Stimulated activated CD8-positive, alpha-beta memory T cell treated with anti-CD3 and anti-CD28 coated beads, Interleukin-4, amount 100 ng/mL, for 4 hours (primary cell): ENCODE measurements around the gene ETF1.

ENCODE experiments used
- DNase-seq, 2 donors: peaks; one replicate each; pipeline ENCODE4 v3.0.0-alpha.2; 2020; ENCODE audit warnings: low read depth in 2 of 2, low spot score in 1 of 2

The ETF1 gene

DNA sequence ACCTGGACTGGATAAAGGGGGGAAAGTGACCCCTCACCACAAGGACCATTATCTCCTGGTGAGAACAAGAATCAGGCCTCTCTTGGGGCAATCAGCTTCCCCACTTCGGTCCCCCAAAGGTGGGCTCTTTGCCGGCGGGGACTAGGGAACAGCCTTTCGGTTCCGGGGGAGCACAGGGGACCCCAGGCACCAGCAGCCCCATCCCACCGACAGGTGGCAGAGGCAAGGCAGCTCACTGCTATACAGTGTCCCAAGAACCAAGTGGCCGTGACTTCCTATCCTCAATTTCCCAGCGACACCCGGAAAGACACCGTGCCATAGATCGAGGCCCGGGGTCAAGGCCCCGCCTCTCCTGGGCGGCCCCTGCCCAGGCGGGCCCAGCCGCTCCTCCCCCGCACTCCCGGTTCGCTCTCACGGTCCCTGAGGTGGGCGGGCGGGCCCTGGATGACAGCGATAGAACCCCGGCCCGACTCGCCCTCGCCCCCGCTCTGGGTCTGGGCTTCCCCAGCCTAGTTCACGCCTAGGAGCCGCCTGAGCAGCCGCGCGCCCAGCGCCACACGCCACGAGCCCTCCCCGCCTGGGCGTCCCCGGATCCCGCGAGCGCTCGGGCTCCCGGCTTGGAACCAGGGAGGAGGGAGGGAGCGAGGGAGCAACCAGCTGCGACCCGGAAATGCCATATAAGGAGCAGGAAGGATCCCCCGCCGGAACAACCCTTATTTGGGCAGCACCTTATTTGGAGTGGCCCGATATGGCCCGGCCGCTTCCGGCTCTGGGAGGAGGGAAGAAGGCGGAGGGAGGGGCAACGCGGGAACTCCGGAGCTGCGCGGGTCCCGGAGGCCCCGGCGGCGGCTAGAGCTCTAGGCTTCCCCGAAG, 78.4 kb downstream of the ETF1 start:
- DNase-seq = peak; percentile 87 to 93

DNA sequence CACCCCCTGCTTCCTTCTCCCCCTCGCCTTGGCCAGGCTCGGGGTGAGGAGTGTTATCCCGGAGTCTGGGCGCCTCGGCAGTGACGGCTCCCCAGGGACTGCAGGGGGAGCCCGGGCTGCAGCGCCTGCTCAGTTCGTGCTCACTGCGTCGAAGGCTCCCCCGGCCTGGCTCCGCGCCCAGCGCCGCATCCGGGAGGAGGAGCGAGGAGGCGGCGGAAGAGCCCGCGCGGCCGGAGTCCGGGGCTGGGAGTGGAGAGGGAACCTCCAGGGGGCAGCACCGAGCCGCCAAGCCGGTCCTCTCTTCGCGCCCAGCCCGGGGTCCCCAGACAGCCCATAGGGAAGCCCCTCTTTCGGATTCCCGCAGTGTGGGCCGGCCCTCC, 79.0 kb downstream of the ETF1 start:
- peak; percentile 83 for DNase-seq

DNA sequence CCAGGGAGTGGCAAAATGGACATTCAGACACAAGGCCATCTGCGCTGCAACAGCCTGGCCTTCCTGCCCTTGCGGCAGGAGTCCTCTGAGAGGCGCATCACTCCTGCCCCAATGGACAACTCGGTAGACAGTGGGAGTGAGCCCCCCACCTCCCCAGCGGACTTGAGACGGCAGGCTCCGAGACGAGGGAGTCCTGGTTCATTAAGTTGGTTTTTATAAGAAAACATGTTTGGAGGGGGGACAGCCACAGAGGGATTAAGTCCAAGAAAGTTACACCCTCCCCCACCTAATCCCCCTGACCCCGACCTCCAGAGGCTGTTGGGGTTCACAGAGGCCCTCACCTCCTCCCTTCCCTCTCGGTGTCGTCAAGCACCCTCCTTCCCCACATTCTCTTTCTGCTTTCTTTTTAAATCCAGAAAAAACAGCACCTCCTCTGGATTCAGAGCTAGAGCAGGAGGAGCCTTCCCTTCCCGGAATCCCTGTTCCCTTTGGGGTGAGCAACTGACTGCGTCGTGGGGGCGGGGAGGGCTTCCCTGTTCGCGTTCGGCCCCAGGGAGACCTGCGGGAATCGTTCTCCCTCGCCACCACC, 79.5 kb downstream of the ETF1 start:
- DNase-seq = no peak

DNA sequence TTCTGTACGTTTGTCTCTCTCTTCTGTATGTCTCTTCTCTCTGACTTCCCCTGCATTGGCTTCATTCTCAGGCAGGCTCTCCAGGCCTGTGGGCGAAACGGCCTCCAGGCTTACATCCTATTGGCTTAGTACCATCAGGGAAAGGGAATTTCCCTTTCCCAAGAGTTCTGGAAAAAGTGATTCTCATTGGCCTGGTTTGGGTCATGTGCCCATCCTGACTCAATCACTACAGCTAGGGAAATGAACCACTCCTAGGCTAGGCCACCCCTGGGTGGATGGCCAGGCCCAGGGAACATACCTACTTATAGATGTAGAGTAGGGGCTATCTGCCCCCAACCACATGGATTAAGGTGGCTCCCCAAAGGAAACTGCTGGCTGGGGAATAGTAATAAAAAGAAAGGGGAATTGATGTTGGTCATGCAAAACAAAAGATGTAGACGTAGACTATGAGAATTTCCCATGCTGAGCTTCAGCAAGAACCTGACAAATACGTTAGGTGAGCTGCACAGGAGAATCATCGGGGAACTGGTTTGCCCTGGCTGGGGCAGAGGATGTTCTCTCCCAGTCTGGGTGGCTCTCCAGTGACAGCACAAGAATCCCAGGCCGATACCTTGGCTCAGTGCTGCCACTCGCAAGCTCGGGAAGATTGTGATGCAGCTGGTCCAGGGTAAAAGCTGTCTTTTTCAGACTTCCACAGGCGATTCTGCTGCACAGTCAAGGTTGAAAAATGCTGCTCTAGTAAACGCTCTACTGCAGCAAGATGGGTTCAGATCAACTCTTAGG, 81.5 kb downstream of the ETF1 start:
- no peak for DNase-seq

DNA sequence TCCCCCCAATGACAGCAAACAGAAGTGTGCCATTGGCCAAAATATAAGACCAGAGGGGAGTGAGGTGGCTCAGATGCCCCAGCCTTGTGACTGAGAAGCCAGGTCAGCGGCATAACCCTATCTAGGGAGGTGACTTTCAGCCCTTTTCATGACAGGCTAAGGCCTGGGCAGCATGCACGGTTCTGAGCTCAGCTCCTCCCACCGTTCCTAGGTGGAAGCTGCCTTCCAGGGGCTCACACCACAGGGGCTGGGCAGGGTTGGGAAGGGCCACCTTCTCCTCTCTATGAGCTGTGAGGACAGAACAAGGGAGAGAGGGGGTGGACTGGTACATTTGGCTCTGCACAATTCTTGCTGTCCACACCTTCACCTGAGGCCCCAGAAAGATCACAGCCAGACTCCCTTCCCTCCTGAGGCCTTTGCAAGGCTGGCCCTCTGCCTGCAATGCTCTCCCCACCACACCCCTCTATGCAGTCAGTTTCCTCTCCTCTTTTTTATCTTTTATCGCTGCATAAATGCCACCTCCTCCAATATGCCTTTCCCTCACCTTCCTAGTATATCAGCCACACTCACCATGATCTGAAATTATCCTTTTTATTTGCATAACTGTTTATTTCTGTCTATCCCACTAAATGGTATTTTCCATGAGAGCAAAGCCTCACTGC, 82.9 kb downstream of the ETF1 start:
- no peak for DNase-seq

DNA sequence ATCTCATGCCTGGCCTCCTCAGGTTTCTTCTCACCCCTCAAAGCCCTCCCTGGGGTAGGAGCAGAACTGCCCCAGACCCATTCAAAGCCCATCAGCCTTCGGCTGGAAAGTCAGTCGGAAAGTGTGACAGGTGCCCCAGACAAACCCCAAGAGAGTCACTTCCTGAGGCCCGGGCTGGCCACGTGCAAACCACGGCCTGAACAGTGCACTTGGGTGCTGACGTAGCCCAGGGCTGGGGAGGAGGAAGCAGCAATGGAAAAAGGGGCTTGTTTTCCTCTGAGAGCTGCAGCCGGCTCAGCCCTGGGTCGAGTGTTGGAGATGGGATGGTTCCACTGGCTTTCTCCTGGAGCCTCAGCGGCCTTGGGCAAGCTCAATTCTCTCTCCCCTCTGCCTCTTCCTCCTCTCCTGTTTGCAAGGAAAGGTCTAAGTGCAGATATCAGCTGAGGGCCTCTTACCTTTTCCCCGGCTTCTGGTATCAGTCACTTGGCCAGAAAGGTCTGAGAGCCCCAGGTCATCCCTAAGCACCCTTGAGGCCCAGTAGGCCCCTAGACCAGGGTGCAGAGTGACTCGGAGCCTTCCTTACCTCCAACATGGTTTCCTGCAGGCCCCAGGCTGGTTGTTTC, 83.6 kb downstream of the ETF1 start:
- peak; percentile 73 to 87 for DNase-seq

DNA sequence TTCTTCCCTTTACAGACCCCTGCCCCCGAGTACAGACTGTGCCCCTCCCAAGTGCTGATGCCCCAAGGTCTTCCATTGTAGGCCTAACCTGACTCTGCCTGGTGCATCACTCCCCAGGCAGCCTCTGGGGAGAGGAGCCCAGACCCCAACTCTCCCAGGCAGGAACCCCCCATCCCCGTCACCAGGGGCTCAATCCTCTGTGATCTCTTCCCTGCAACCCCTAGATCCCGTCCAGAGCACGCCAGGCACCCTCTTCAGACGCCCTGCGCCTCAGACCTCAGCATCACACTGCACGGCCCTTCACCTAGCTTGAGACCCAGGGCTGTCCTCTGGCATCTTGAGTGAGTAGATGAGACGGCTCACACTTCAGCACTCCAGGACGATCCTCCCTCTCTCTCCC, 84.2 kb downstream of the ETF1 start:
- DNase-seq = no peak

DNA sequence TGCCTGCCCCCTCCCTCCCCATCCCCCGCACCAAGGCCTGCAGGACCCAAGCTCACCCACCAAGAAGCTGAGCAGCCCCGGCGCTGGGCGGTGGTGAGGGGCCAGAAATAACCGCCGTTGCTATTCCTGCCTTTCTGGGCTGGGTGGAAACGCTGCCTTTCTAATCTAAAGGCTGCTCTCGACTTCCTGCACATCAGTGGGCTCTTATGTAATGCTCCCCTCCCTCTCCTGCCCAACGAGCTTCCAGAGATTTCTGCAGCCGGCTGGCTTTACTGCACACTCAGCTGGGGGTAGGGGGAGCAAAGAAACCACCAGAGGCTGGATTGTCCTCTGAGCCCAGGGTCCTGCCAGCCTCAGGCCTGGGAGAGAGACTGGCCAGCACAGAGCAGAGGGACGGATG, 84.7 kb downstream of the ETF1 start:
- DNase-seq = no peak

DNA sequence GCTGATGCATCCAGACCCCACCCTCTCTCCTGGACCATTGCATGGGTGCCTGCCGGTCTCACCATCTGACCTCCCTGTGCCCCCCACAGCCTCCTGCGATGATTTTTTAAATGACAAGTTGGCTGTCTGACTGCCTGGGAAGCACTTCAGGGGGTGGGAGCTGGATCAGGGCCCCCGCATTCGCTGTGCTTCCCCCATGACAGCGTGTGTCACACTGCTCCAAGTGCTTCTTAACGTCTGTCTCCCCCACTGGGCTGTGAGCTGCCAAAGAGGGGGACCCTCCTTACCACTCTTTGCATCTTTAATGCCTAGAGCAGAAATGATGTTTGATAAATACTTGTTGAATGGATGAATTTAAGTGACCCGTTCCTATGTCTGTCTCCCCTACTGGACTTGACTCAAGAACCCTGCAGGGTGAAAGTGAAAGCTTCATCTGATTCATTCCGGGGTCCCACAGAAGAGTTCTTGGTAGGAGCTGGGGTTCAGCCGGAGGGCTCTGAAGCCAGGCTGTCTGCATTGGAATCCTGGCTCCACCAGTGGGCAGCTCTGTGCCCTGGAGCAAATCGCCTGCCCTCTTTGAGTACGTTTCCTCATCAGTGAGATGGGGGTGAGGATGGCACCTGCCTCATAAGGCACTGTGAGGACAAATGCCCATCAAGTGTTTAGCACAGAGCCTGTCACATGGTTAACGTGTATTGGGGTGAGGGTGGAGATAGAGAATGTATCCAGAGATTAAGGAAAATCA, 85.3 kb downstream of the ETF1 start:
- DNase-seq = no peak
